Caco-2 (cell line): ENCODE data around the gene EXD3. TPM values are rescaled to one million over a fixed set of nuclear protein-coding genes. Genes with fewer than 3 reads are reported as not detected.
"Not testable (repeated sequence)": the region's sequence is repeated elsewhere in the genome, so short reads cannot be mapped to it uniquely, and the experiment has no call there.

Experiments used
- BruUV-seq: library from RNA; stranded (reverse); fragments of 400-500 nt; replicated peaks from 2 replicates; lab custom pipeline; 2021; lab: Mats Ljungman, UMichigan
- CTCF ChIA-PET: fragments of 300-600 bp; sonication (Branson Sonifier 250); formaldehyde crosslinking; loops from one replicate; lab custom pipeline; 2022; ENCODE audit warnings: antibody characterized with exemption; lab: Charles Lee
- POLR2A ChIA-PET: fragments of 300-600 bp; sonication (Branson Sonifier 250); formaldehyde crosslinking; loops from one replicate; lab custom pipeline; 2022; ENCODE audit warnings: antibody characterized with exemption; lab: Charles Lee
- DNase-seq, 2 experiments: peaks; one replicate each; pipeline versions ENCODE4 v3.0.0 to v3.0.0-alpha.2; 2020 to 2022
- H3K27me3 ChIP-seq: replicated peaks from 2 replicates; pipeline ENCODE4 v1.6.0; 2011; ENCODE audit warnings: low read length; ENCODE audit not compliant: control insufficient read depth, insufficient read depth
- H3K36me3 ChIP-seq: 2 replicates; pipeline ENCODE4 v1.5.1; 2011; ENCODE audit warnings: low read length; ENCODE audit not compliant: control insufficient read depth, insufficient read depth
- H3K4me1 ChIP-seq: fragments of 250-450 bp; sonication (Bioruptor Pico); 2 replicates; pipeline ENCODE4 v1.5.1; 2020; ENCODE audit warnings: mild to moderate bottlenecking
- H3K4me3 ChIP-seq: 2 replicates; pipeline ENCODE4 v1.5.1; 2011; ENCODE audit warnings: low read depth, mild to moderate bottlenecking, control low read depth, low read length
- H3K9me3 ChIP-seq: fragments of 250-450 bp; sonication (Bioruptor Pico); 2 replicates; pipeline ENCODE4 v1.5.1; 2020; ENCODE audit warnings: mild to moderate bottlenecking, moderate library complexity
- H3K27ac Mint-ChIP-seq: one replicate; pipeline ENCODE4 v1.8.0; 2022; ENCODE audit warnings: mixed read lengths; ENCODE audit not compliant: unreplicated experiment
- H3K27me3 Mint-ChIP-seq: one replicate; pipeline ENCODE4 v1.8.0; 2022; ENCODE audit warnings: mixed read lengths; ENCODE audit not compliant: insufficient read depth, unreplicated experiment
- H3K36me3 Mint-ChIP-seq: one replicate; pipeline ENCODE4 v1.8.0; 2022; ENCODE audit warnings: mild to moderate bottlenecking, mixed read lengths; ENCODE audit not compliant: insufficient read depth, unreplicated experiment
- H3K4me1 Mint-ChIP-seq: one replicate; pipeline ENCODE4 v1.8.0; 2022; ENCODE audit warnings: low read depth, mixed read lengths; ENCODE audit not compliant: unreplicated experiment
- H3K4me3 Mint-ChIP-seq: one replicate; pipeline ENCODE4 v1.8.0; 2022; ENCODE audit warnings: mild to moderate bottlenecking, moderate library complexity, mixed read lengths; ENCODE audit not compliant: unreplicated experiment
- H3K9me3 Mint-ChIP-seq: one replicate; pipeline ENCODE4 v1.8.0; 2022; ENCODE audit warnings: mixed read lengths; ENCODE audit not compliant: unreplicated experiment
- intact Hi-C: fragments of 100-400 bp; cut with micrococcal nuclease; formaldehyde crosslinking; loops from one replicate; pipeline ENCODE4 v1.10.0; 2022; ENCODE audit not compliant: unreplicated experiment
- microRNA-seq: library from miRNA; unstranded; fragments of <30 nt; microRNA quantifications from one replicate; pipeline ENCODE4 v1.2.0, GENCODE V29; 2022
- total RNA-seq: library from RNA; stranded (reverse); gene quantifications from 2 replicates; pipeline ENCODE4 v1.2.3, GENCODE V29; 2022
- TF ChIP-seq, protein P1 (sequence below), 2 experiments: fragments of 200-600 bp in 1 of 2; IDR thresholded peaks; 1 replicate in 1 of 2; 2 replicates in 1 of 2; pipeline versions ENCODE4 v1.5.1 to v1.8.0; 2011 to 2022; ENCODE audit warnings: antibody characterized with exemption in 1 of 2, control low read depth in 1 of 2, inconsistent platforms in 1 of 2, low read depth in 1 of 2, low read length in 1 of 2, mild to moderate bottlenecking in 1 of 2, moderate library complexity in 1 of 2; ENCODE audit not compliant: insufficient read depth in 1 of 2, severe bottlenecking in 1 of 2, unreplicated experiment in 1 of 2

EXD3 gene
- total RNA-seq, 1 experiment from 2014 or later = 10.9 TPM

DNA sequence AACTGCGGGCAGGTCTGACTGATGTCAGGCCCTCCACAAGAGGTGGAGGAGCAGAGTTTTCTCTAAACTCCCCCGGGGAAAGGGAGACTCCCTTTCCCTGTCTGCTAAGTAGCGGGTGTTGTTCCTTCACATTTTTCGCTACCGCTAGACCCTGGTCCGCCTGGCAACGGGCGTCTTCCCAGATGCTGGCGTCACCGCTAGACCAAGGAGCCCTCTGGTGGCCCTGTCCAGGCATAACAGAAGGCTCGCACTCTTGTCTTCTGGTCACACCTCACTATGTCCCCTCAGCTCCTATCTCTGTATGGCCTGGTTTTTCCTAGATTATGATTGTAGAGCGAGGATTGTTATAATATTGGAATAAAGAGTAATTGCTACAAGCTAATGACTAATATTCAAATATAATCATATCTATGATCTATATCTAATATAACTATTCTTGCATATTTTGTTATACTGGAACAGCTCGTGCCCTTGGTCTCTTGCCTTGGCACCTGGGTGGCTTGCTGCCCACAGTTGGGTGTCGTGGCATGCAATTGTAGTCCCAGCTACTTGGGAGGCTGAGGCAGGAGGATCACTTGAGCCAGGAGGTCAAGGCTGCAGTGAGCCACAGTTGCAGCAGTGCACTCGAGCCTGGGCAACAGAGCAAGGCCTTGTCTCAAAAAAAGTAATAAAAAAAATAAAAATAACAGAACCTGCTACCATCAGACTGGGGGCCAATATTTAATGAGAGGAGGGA lies 160.6 kb downstream of the EXD3 start:
- Mint-ChIP-seq H3K27ac (peak overlapping the region; percentile 23), H3K36me3 (peaks cover 68% of the 10 kb centered on the region)
- H3K4me1 ChIP-seq, H3K4me1 Mint-ChIP-seq, intact Hi-C loops, H3K4me3 ChIP-seq, H3K9me3 ChIP-seq, H3K9me3 Mint-ChIP-seq, H3K27me3 Mint-ChIP-seq, BruUV-seq, H3K4me3 Mint-ChIP-seq, H3K36me3 ChIP-seq, H3K27me3 ChIP-seq: not testable (repeated sequence)
- peak; percentile 61 to 71 for DNase-seq
- ChIA-PET CTCF (interaction anchor here (1.2 kb wide), 1 partner anchor 8 kb away, joined by 5 read pairs; no protein-coding TSS in a partner anchor), POLR2A (interaction anchor here (0.6 kb wide), 1 partner anchor 30 kb away, joined by 11 read pairs; no protein-coding TSS in a partner anchor)
- TF ChIP-seq, protein P1, sequence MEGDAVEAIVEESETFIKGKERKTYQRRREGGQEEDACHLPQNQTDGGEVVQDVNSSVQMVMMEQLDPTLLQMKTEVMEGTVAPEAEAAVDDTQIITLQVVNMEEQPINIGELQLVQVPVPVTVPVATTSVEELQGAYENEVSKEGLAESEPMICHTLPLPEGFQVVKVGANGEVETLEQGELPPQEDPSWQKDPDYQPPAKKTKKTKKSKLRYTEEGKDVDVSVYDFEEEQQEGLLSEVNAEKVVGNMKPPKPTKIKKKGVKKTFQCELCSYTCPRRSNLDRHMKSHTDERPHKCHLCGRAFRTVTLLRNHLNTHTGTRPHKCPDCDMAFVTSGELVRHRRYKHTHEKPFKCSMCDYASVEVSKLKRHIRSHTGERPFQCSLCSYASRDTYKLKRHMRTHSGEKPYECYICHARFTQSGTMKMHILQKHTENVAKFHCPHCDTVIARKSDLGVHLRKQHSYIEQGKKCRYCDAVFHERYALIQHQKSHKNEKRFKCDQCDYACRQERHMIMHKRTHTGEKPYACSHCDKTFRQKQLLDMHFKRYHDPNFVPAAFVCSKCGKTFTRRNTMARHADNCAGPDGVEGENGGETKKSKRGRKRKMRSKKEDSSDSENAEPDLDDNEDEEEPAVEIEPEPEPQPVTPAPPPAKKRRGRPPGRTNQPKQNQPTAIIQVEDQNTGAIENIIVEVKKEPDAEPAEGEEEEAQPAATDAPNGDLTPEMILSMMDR (IDR thresholded peaks at IDR 0.05; ENCODE audit: insufficient read depth in 1 of 2, low read depth in 1 of 2, low read length in 1 of 2, severe bottlenecking in 1 of 2, unreplicated experiment in 1 of 2) = peak; percentile 30 to 38

Small RNAs within 50 kb of the gene (microRNA-seq; reads per million reads assigned to microRNA genes)
- 2.2 reads per million, percentile 10 among the genes with 10 or more reads in this experiment for gene MIR7114

Other genes starting within 250 kb of the EXD3 start
- 66.8 and 67.5 TPM in 2 replicates for gene ANAPC2, start 234.6 kb downstream of the EXD3 start, total RNA-seq
- gene SSNA1, start 234.5 kb downstream of the EXD3 start, total RNA-seq = 62.3 and 62.7 TPM in 2 replicates
- gene TPRN, start 222.4 kb downstream of the EXD3 start, total RNA-seq = 34.2 and 37.7 TPM in 2 replicates
- gene TMEM203, start 217.5 kb downstream of the EXD3 start, total RNA-seq = 36.9 and 38.4 TPM in 2 replicates
- gene NDOR1, start 217.5 kb downstream of the EXD3 start, total RNA-seq = 29.0 and 31.8 TPM in 2 replicates
- gene RNF208, start 200.9 kb downstream of the EXD3 start, total RNA-seq = 6.3 and 6.5 TPM in 2 replicates
- gene CYSRT1, start 198.0 kb downstream of the EXD3 start, total RNA-seq = 1.7 and 1.8 TPM in 2 replicates
- 0.27 TPM in 1 of 2 replicates, not detected in the other for gene RNF224, start 195.7 kb downstream of the EXD3 start, total RNA-seq
- 0.19 TPM in 1 of 2 replicates, not detected in the other for gene SLC34A3, start 192.3 kb downstream of the EXD3 start, total RNA-seq
- gene TUBB4B, start 181.9 kb downstream of the EXD3 start, total RNA-seq = 481 and 487 TPM in 2 replicates
- not detected in 2 replicates for gene STPG3, start 171.9 kb downstream of the EXD3 start, total RNA-seq
- gene NELFB, start 167.8 kb downstream of the EXD3 start, total RNA-seq = 79.1 and 79.8 TPM in 2 replicates
- gene TOR4A, start 145.4 kb downstream of the EXD3 start, total RNA-seq = 1.8 and 1.9 TPM in 2 replicates
- gene NRARP, start 120.9 kb downstream of the EXD3 start, total RNA-seq = 22.1 and 24.7 TPM in 2 replicates
- gene NOXA1, start 231 bp upstream of the EXD3 start, total RNA-seq = 7.3 and 8.6 TPM in 2 replicates
- gene ENTPD8, start 18.2 kb upstream of the EXD3 start, total RNA-seq = 8.5 and 8.6 TPM in 2 replicates
- 65.5 and 67.6 TPM in 2 replicates for gene NSMF, start 36.2 kb upstream of the EXD3 start, total RNA-seq
- gene PNPLA7, start 127.2 kb upstream of the EXD3 start, total RNA-seq = 1.8 TPM in 2 replicates
- 44.2 and 48.6 TPM in 2 replicates for gene MRPL41, start 128.7 kb upstream of the EXD3 start, total RNA-seq
- 51.9 and 58.4 TPM in 2 replicates for gene DPH7, start 155.8 kb upstream of the EXD3 start, total RNA-seq
- 66.3 and 66.9 TPM in 2 replicates for gene ZMYND19, start 167.3 kb upstream of the EXD3 start, total RNA-seq
- 61.1 and 66.6 TPM in 2 replicates for gene ARRDC1, start 182.5 kb upstream of the EXD3 start, total RNA-seq
- gene EHMT1, start 195.8 kb upstream of the EXD3 start, total RNA-seq = 92.3 and 92.9 TPM in 2 replicates